AML-193 (cell line): ENCODE results near the gene NOD1.
"Not testable (repeated sequence)": the region's sequence is repeated elsewhere in the genome, so short reads cannot be mapped to it uniquely, and the experiment has no call there.

Source experiments
- DNase-seq, 2 experiments: peaks; one replicate each; lab custom pipeline; 2025; lab: John Stamatoyannopoulos, UW

NOD1 gene, protein sequence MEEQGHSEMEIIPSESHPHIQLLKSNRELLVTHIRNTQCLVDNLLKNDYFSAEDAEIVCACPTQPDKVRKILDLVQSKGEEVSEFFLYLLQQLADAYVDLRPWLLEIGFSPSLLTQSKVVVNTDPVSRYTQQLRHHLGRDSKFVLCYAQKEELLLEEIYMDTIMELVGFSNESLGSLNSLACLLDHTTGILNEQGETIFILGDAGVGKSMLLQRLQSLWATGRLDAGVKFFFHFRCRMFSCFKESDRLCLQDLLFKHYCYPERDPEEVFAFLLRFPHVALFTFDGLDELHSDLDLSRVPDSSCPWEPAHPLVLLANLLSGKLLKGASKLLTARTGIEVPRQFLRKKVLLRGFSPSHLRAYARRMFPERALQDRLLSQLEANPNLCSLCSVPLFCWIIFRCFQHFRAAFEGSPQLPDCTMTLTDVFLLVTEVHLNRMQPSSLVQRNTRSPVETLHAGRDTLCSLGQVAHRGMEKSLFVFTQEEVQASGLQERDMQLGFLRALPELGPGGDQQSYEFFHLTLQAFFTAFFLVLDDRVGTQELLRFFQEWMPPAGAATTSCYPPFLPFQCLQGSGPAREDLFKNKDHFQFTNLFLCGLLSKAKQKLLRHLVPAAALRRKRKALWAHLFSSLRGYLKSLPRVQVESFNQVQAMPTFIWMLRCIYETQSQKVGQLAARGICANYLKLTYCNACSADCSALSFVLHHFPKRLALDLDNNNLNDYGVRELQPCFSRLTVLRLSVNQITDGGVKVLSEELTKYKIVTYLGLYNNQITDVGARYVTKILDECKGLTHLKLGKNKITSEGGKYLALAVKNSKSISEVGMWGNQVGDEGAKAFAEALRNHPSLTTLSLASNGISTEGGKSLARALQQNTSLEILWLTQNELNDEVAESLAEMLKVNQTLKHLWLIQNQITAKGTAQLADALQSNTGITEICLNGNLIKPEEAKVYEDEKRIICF

GRCh38 chr7:30478349-30479201 is at the start of gene NOD1:
Gene NOD1, minus strand, starts transcription at chr7:30478784. Its CDS starts 21,863 bp downstream, at chr7:30456921.
- peak; percentile 65 to 73 for DNase-seq

DNA sequence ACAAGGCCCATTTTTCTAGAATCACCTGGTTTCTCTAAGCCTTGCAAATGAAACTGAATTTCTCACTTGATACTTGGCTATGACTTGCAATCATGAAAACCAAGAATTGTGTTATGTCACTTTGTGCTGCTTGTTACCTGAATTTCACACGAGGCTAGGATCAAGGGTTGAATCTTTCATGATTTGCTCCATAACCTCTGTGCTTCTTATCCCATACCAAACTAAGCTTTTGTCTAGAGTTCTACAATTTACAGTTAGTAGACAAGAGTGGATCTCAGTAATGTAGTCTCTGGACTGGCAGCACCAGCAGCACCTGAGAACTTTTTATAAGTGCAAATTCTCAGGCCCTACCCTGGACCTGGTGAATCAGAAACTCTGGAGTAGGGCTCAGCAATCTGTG is 48.7 kb upstream of the NOD1 start:
- DNase-seq, result not testable (repeated sequence)

GRCh38 chr7:30526163-30526562 is 47.6 kb upstream of the NOD1 start:
- no peak for DNase-seq

DNA sequence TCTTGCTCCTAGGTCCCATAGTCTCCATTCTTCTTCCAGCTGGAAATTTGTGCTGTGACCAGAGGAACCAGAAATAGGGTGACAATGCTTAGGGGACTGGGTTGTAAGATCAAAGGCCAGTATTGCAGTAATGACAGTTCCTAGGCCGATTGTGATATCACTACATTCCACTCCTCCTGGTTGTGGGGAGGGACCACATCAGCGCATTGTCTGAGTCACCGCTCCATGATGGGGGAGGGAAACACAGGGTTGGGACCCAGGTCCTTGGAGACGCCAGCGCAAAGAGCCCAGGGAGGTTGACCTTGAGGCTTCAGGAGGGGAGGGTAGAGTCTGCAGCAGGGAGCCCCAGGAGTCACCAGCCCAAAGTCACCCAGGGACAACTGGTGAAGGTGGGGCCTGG is 46.8 kb upstream of the NOD1 start:
- DNase-seq, result no peak

GRCh38 chr7:30524545-30524944 is 46.0 kb upstream of the NOD1 start:
- no peak for DNase-seq

- DNase-seq, result no peak
Measured at GRCh38 chr7:30523466-30523865, 44.9 kb upstream of the NOD1 start.

DNA sequence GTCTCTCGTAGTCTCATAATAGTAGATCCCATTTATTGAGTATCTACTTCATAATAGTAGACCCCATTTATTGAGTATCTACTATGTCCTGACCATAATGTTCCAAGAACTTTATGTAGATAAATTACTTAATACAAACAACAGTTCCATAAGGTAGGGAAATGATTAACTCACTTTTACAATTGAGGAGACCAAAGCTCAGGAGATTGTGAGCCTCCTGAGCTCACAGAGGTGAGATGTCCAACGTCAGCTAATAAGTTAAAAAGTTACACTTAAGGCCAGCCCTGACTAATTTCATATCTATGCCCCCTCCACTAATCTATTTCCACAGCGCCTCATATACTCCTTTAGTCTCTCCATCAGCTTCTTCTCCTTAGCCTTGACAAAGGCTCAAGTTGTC is 43.6 kb upstream of the NOD1 start:
- DNase-seq, result no peak

- no peak for DNase-seq
Measured at GRCh38 chr7:30521532-30521931, 42.9 kb upstream of the NOD1 start.

DNA sequence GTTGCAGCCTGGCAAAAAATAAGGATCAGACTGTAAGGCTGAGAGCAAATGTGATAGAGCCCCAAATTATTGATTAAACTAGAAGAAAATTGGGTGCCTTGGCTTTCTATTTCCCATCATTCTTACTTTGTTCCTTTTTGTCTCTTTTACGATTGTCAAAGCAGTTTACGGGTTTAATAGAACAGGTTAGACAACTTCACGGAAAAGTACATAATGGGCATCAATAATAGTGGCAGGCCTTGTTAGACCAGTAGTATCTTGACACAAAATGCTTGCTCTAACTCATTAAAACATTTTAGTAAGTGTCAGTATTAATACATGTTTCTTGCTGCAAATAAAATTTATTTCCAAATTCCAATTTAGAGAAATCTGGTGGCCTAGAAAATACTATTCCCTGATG is 40.5 kb upstream of the NOD1 start:
- DNase-seq, result no peak

GRCh38 chr7:30515761-30516160 is 37.2 kb upstream of the NOD1 start:
- no peak for DNase-seq

DNA sequence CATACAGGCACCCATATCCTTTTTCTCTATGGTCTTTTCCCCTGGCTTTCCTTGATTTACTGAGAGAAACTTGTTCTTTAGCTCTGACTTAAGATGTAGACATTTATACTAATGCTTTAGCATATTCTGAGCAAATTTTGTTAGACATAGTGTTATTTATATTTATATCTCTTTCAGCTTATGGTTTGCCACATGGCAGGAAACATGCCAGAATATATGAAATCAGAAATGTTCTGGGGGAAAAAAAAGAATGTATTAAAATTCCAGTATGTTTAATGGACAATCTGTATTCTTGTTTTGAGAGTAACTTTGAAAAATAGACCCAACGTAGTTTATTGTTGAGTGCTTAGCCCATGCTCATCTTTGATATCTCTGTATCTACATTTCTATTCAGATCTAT is 36.2 kb upstream of the NOD1 start:
- no peak for DNase-seq

GRCh38 chr7:30514177-30514576 is 35.6 kb upstream of the NOD1 start:
- no peak for DNase-seq

DNA sequence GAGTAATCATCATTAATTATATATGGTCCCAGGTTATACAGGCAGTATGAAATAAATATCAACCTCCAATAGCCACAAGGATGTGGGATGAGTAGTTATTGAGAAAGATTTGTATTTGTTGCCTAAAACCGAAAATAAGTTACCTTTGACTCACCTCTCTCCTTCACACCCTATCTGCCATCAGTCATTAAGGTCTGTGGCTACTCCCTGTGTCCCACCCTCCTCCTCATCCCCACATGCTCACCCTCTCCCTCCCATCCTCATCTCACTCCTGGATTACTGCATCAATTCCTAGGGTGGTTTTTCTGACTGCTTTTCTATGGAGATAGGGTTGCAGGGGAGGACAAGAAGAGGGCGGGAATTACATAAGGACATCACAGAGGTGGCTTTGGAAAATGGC is 35.2 kb upstream of the NOD1 start:
- no peak for DNase-seq

DNA sequence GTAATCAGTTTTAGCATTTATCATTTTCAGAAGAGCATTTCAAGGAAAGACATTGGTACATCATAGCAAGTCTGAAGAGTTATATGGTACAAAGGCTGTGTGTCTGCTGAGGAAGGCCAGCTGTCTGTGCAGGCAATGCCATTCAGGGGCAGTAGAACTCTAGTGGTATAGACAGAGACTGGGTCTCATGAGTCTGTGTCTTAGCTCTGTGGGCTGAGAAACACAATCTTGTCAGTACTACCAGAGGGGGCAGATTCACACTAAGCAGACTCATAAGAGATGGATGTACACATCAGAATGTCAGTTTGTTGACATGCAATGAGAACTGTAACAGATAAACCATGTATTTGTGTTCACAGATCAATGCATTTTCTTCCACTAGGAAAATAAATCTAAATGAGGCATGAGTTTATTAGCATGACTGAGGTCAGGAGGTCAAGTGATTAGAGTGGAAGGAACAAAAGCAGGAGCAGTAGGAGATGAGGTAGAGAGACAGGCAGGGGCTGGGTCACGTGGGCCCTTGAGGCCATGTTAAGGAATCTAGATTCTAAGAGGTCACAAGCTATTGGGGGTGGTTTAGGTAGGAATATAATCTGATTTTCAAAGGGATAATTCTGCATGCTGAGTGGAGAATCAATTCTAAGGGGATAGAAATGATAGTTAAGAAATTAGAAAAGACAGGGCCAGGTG is 33.5 kb upstream of the NOD1 start:
- DNase-seq, result no peak

GRCh38 chr7:30511494-30511893 is 32.9 kb upstream of the NOD1 start:
- no peak for DNase-seq

- peak; percentile 53 to 60 for DNase-seq
Measured at GRCh38 chr7:30510124-30511075, 31.8 kb upstream of the NOD1 start.

DNA sequence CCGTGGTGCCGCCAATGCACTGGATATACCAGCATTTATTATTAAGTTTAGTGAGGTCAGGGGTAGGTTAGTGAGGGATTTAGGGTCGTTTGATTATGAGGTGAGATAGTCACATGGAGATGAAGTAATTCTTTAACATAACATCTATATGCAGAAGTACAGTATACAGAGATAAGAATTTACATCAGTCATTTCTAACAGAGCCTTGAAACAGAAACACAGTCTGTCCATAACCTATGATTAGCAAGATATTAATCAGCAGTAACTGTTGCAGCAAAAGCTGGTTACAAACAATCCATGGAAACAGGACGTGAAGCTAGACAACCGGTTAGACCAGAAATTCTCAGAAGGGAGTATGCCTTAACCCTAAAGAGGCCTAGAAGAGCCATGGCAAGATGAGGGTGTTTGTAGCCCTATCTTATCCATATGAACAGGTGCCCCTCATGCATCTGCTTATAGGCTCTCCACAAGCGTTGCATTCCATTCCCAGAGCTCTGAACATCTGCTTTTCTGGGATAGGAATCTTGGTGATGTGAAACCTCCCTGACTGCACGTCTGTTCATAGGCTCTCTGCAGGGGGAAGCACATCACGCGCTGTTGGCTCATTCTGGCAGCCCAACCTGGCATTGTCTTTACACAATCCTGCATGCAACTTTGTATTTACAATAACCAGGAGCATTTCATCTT is 30.7 kb upstream of the NOD1 start:
- not testable (repeated sequence) for DNase-seq

DNA sequence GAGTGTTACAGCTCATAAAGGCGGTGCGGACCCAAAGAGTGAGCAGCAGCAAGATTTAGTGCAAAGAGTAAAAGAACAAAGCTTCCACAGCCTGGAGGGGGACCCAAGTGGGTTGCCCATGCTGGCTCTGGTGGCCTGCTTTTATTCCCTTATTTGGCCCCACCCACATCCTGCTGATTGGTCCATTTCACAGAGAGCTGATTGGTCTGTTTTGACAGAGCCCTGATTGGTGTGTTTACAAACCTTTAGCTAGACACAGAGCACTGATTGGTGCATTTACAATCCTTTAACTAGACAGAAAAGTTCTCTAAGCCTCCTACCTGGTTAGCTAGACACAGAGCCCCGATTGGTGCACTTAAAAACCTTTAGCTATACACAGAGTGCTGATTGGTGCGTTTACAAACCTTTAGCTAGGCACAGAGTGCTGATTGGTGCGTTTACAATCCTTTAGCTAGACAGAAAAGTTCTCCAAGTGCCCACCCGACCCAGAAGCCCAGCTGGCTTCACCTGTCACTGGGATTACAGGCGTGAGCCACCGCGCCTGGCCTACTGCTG is 28.8 kb upstream of the NOD1 start:
- not testable (repeated sequence) for DNase-seq

DNA sequence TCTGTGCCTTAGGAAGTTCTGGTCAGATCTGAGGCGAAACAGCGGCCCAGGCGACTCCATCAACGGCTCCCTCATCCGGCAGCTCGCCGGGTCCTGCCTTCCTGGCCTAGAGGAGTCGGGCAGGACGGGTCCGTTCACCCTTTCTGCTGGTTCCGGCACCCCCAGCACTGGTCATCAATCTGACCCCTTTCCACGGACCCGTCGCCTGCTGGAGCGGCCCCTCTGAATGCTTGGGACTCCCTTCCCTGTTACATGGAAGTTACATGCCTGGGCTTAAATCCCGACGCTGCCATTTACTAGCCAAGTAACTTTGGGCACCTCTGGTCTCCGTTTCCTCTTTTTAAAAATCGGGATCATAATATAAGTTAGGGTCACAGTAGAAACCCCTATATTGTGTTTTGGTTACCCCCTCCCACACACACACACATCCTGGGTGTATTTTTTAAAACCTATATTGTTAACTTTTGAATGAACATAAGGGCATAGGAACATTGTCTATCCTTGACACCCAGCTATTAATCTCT is 26.7 kb upstream of the NOD1 start:
- DNase-seq, result peak; percentile 9 to 23
